Right lobe of liver (tissue), 4 donors: ENCODE measurements around the gene OBP2B.

ENCODE experiments used
- CTCF ChIP-seq, 4 donors: fragments of 200-600 bp in 3 of 4; fragments of 450-650 bp in 1 of 4; IDR thresholded peaks; one replicate each; pipeline versions ENCODE4 v1.5.1 to v1.8.0; 2016 to 2022; ENCODE audit warnings: antibody characterized with exemption in 4 of 4, mild to moderate bottlenecking in 2 of 4
- POLR2A ChIP-seq: fragments of 450-650 bp; IDR thresholded peaks from one replicate; pipeline ENCODE4 v1.6.1; 2017; ENCODE audit warnings: antibody characterized with exemption, mild to moderate bottlenecking
- donor health status: DM: no; HTN: no; CAD: no.
- donor health status: DM: no; HTN: no; CAD: no.
- donor health status: DM: no; HTN: yes; CAD: no.

DNA sequence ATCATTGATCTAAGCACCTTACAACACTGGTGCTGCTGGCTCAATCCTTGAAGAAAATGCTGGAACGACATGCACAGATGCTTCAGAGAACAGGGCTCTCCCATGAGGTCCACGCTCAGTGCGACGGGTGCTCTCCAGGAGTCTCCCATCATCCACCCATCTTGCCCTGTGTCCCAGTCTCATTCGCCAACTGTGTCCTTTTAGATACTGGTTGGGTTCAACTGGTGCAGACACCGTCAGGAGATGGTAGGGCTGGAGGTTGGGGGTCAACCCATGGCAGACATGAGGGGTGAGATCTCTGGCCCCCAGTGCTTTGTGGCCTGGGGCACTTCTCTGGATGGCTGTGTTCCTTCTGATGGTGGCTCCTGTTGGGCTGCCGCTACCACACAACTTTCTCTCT, 1.6 kb upstream of the OBP2B start:
- no peak for TF ChIP-seq CTCF (IDR thresholded peaks at IDR 0.05)
- no peak for TF ChIP-seq POLR2A
